EH (cell line): Measurements from ENCODE around the gene TOR1AIP2.
A peak's percentile ranks its signal among the peaks of the same experiment; 100 is the strongest.

ENCODE experiments used
- DNase-seq: peaks from one replicate; pipeline ENCODE4 v3.0.0-alpha.2; 2015; ENCODE audit warnings: low read depth

Gene TOR1AIP2

GRCh38 chr1:179825798-179826460 is 51.7 kb downstream of the TOR1AIP2 start:
- no peak for DNase-seq

- DNase-seq: no peak
Measured at GRCh38 chr1:179825206-179825605, 52.4 kb downstream of the TOR1AIP2 start.

DNA sequence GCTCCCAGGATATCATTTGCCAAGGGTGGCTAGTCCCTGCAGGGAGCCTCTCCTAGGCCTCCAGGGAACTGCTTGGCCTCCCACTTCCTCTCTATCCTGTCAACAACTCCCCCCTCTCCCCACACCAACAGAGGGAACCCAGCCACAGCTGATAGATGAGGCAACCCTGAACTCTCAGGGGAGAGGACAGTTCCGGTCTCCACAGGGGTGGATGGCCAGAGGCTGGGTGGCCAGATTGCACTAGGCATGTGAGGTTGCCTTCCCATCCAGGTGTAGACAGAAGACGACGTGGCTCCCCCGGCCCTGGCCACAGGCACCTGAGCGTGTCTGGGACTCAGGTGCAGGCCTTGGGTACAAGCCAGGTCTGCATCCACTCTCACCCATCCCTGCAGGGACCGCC is 53.3 kb downstream of the TOR1AIP2 start:
- no peak for DNase-seq

DNA sequence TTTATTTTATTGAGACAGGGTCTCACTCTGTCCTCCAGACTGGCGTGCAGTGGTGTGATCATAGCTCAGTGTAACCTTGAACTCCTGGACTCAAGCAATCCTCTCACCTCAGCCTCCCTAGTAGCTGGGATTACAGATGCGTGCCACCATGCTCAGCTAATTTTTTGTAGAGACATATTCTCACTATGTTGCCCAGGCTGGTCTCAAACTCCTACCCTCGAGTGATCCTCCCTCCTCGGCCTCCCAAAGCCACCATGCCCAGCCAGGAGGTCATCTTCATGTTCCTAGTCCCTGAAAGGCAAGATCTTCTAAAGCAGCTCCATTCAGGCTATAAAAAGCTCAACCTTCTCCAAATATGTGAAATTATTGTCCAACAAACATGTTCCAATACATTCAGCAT is 53.9 kb downstream of the TOR1AIP2 start:
- no peak for DNase-seq

DNA sequence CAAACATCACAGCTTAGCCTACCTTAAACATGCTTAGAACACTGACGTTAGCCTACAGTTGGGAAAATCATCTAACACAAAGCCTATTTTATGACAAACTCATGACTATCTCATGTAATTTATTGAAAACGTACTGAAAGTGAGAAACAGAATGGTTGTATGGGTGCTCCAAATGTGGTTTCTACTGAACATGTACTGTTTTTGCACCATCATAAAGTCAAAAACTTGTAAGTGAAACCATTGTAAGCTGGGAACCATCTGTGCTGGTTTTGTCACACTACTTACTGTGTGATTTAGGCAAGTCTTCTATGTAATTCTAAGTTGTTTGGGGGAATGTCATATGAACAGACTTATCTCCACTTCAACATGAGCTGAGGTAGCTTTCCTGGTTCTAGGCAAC is 55.5 kb downstream of the TOR1AIP2 start:
- DNase-seq: no peak

DNA sequence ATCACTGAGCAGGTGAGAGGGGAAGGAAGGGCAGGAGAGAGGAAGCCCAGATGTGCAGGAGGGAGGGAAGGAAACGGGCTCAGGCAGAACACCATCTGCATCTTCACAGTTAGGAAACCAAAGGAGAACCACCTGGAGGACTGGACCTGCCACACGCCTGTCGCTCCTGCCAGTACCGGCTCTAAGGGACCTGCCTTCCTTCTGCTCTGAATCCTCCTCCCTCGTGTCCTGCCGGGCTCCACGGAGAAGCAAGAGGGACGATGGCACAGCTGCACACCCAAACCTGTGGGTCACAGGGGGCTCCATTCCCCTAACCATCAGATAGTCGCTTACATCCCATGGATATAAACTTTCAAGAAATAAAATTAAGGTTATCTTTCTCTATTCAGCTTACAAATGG is 56.1 kb downstream of the TOR1AIP2 start:
- no peak for DNase-seq

GRCh38 chr1:179820226-179820970 is 57.2 kb downstream of the TOR1AIP2 start:
- DNase-seq: no peak

DNA sequence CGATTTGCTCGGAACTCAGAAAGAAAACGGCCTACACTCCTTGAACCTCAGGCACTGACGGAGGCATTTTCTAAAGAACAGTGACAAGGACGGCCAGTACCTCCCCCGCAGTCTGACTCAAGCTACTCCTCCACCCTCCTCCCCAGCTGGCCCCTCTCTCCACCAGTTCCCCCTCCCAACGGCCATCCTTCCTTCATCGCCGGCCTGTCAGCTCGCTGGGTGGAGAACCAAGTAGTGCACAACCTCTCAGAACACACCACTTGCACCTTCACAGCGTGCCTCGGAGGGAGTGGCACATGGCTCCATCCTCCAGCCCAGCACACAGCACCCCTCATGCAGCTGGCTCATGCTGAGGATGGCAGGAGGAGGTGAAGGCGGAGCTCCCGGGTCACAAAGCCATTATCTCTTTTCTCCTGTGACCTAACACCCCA is 58.8 kb downstream of the TOR1AIP2 start:
- peak; percentile 18 for DNase-seq

- DNase-seq: no peak
Measured at GRCh38 chr1:179818260-179818659, 59.3 kb downstream of the TOR1AIP2 start.

- peak; percentile 93 for DNase-seq
Measured at GRCh38 chr1:179817789-179818188, 59.8 kb downstream of the TOR1AIP2 start.

GRCh38 chr1:179817056-179817455 is 60.5 kb downstream of the TOR1AIP2 start:
- no peak for DNase-seq

- peak; percentile 20 for DNase-seq
Measured at GRCh38 chr1:179816196-179816960, 61.2 kb downstream of the TOR1AIP2 start.

DNA sequence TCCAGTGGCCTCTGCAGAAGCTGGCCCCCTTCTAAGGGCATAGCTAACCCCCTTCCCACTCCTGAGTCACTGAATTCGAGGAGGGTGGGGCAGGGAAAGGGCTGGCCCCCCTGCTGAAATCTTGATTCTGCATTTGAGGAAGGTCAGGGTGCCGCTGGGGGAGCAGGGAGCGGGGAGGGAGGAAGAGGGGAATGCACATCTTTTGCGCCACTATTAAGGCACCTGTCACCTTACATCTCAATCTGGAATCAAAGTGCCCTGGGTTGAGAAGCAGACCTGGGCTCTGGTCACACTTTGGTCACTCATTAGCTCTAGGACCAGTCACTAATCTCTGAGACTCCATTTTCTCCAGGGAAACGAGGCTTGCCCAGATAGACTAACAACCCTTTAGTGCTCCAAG is 62.0 kb downstream of the TOR1AIP2 start:
- no peak for DNase-seq

- no peak for DNase-seq
Measured at GRCh38 chr1:179814546-179814838, 63.1 kb downstream of the TOR1AIP2 start.

DNA sequence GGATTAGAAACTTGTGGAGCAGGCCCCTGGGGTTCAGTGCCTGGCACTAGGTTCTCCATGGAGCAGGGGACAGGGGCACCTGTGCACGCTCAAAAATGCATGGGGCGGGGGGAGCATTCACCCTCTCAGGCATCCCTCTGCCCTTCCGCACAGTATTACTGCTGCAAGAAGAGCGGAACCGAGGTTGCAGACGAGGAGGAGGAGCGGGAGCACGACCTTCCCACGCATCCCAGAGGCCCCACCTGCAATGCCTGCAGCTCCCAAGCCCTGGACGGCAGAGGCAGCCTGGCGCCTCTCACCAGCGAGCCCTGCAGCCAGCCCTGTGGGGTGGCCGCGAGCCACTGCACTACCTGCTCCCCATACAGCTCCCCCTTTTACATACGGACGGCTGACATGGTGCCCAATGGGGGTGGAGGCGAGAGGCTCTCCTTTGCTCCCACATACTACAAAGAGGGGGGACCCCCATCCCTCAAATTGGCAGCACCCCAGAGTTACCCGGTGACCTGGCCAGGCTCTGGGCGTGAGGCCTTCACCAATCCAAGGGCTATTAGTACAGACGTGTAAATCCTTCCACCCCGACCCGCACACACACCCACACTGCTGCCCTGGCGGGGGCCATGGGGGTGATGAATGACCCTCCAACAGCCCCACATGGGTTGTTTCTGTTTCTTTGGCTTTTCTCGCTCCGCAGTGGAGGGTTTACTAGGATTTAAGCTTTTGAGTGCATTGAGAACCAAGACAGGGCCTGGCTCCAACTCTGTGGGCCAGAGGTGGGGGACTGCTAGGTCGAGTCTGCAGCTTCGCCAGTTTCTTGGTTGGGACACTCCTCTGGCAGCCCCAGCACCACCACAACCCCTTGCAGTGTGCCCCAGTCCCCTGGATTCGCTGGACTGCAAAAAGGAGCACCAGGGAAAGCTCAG is 63.7 kb downstream of the TOR1AIP2 start:
- DNase-seq: no peak

DNA sequence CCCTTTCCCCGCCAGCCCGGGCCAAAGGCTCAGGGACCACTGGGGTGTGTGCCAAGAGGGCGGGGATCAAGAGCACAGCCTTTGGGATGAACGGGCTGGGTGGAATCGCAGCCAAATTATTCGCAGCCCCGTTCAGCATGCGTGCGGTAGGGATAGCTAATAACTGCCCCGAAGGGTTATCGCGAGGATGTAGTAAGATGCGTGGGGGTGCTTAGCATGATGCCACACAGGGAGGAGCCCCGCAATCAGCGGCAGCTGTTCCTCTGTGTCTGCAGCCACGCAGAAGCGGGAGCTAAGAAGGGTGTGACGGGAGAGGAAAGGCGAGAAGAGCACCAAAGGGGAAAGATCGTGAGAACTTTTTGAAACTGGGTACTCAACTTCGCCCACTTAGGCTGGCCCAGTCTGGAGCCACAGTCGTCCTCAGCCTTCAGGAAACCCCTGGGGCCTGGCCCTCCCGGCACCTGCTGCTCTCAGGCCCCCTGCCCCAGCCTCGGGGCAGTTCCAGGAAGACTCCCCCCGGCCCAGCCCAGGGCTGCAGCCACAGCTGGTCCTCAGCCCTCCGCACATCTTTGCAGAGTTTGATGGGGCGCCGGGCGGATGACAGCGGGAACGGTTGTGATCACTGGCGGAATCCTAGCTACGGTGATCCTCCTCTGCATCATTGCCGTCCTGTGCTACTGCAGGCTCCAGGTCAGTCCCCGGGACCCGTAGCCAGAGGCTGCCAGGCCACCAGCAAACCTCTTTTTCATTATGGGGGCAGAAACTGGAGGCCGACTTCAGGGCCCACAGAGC is 64.9 kb downstream of the TOR1AIP2 start:
- DNase-seq: no peak

- DNase-seq: no peak
Measured at GRCh38 chr1:179810367-179810715, 67.3 kb downstream of the TOR1AIP2 start.

DNA sequence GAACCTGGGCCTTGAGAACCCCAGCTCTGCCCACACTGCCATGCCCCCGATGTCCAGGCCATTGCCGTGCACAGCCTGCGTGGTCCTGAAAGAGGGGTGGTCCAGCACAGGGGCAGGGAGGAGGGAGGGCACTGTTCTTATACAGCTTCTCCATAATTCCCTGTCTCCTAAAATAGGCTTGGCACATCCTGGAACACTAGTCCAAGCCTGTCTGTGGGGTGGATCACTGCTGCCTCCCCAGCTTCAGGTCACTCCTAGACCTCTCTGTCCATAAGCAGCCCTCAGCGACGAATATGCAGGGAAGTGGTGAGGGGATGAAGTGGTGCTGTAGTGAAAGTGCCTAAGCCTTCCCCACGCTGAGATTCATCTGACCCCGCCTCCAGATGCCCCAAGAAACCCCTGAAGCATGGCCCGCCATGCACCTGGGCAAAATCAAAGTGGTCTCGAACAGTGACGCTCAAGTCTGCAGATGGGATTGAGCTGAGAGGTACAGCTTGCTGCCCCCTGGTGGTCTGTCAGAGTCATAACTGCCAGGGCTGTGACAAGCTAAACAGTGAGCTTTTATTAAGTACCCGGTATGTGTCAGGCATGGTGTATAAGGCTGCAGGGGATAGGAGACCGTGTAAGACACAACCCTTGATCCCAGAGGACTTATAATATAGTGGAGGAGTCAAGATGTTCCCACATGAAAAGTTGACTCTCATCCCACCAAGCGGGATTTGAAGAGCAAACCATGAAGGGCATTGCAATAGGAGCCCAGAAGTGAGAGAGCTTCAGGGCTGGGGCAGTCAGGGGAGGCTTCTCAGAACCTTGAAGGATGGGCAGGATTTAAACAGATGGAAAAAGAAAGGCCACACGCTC is 67.9 kb downstream of the TOR1AIP2 start:
- peak; percentile 76 for DNase-seq

GRCh38 chr1:179808503-179808902 is 69.1 kb downstream of the TOR1AIP2 start:
- DNase-seq: peak; percentile 32
